MCF 10A (cell line): ENCODE data around the gene HSPH1. TPM values are rescaled to one million over a fixed set of nuclear protein-coding genes. Genes with fewer than 3 reads are reported as not detected.

ENCODE experiments used
- BruUV-seq: library from RNA; stranded (reverse); fragments of 400-500 nt; replicated peaks from 2 replicates; lab custom pipeline; 2021; lab: Mats Ljungman, UMichigan
- CTCF ChIA-PET: fragments of 300-600 bp; sonication (Branson Sonifier 250); formaldehyde crosslinking; extraction: SDS; loops from one replicate; lab custom pipeline; 2021; ENCODE audit warnings: antibody characterized with exemption, inconsistent platforms; lab: Yijun Ruan, JAX
- POLR2A ChIA-PET: fragments of 300-600, 350-650 bp; sonication (Branson Sonifier 250); formaldehyde crosslinking; extraction: SDS; loops from one replicate; lab custom pipeline; 2020; ENCODE audit warnings: antibody characterized with exemption, inconsistent platforms; lab: Yijun Ruan, JAX
- DNase-seq: peaks from one replicate; pipeline ENCODE4 v3.0.0-alpha.2; 2018; ENCODE audit not compliant: unreplicated experiment
- H3K27ac Mint-ChIP-seq: one replicate; pipeline ENCODE4 v1.8.0; 2022; ENCODE audit warnings: mild to moderate bottlenecking, low read depth, mixed read lengths; ENCODE audit not compliant: unreplicated experiment
- H3K27me3 Mint-ChIP-seq: one replicate; pipeline ENCODE4 v1.8.0; 2022; ENCODE audit warnings: mixed read lengths; ENCODE audit not compliant: insufficient read depth, unreplicated experiment
- H3K36me3 Mint-ChIP-seq: one replicate; pipeline ENCODE4 v1.8.0; 2022; ENCODE audit warnings: mild to moderate bottlenecking, moderate library complexity, mixed read lengths; ENCODE audit not compliant: insufficient read depth, unreplicated experiment
- H3K4me1 Mint-ChIP-seq: one replicate; pipeline ENCODE4 v1.8.0; 2022; ENCODE audit warnings: mixed read lengths; ENCODE audit not compliant: insufficient read depth, unreplicated experiment
- H3K4me3 Mint-ChIP-seq: one replicate; pipeline ENCODE4 v1.8.0; 2022; ENCODE audit warnings: mild to moderate bottlenecking, moderate library complexity, mixed read lengths; ENCODE audit not compliant: unreplicated experiment
- H3K9me3 Mint-ChIP-seq: one replicate; pipeline ENCODE4 v1.8.0; 2022; ENCODE audit warnings: mixed read lengths; ENCODE audit not compliant: unreplicated experiment
- intact Hi-C: fragments of 100-400 bp; cut with micrococcal nuclease; formaldehyde crosslinking; loops from 2 replicates; pipeline ENCODE4 v1.14.1; 2022
- total RNA-seq: library from RNA; stranded (reverse); gene quantifications from 2 replicates; pipeline ENCODE4 v1.2.3, GENCODE V29; 2022
- TF ChIP-seq, protein P1 (sequence below): fragments of 200-600 bp; IDR thresholded peaks from one replicate; pipeline ENCODE4 v1.8.0; 2022; ENCODE audit warnings: antibody characterized with exemption, mild to moderate bottlenecking; ENCODE audit not compliant: unreplicated experiment

The HSPH1 gene
- total RNA-seq, 1 experiment from 2014 or later = 67.8 TPM

DNA sequence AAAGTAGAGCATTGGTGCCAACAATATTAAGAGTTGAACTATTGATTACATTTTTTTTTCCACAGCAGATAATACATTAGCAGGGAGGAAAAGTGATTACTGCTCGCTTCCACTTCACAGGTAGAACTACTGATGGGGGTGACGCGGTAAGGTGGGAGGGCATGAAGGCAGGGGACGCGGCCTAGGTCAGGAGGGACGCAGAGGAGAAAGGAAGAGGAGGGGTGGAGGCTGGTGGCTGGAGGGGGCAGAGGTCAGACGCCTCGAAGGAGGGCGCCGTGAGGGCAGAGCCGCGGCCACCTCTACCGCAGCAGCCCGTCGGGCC lies 37.8 kb upstream of the HSPH1 start:
- Mint-ChIP-seq H3K4me3 (peak overlapping the region; percentile 80), H3K4me1 (peaks cover 24% of the 10 kb centered on the region), H3K27me3 (no peaks in the 10 kb centered on the region), H3K27ac (peak overlapping the region; percentile 66), H3K36me3 (no peaks in the 10 kb centered on the region), H3K9me3 (no peaks in the 10 kb centered on the region)
- POLR2A ChIA-PET = interaction anchor here (0.6 to 4.8 kb wide), 6 partner anchors 10 to 190 kb away, joined by 3 to 37 read pairs (median 4); partner anchors contain the start of gene HSPH1
- DNase-seq = no peak
- TF ChIP-seq, protein P1, sequence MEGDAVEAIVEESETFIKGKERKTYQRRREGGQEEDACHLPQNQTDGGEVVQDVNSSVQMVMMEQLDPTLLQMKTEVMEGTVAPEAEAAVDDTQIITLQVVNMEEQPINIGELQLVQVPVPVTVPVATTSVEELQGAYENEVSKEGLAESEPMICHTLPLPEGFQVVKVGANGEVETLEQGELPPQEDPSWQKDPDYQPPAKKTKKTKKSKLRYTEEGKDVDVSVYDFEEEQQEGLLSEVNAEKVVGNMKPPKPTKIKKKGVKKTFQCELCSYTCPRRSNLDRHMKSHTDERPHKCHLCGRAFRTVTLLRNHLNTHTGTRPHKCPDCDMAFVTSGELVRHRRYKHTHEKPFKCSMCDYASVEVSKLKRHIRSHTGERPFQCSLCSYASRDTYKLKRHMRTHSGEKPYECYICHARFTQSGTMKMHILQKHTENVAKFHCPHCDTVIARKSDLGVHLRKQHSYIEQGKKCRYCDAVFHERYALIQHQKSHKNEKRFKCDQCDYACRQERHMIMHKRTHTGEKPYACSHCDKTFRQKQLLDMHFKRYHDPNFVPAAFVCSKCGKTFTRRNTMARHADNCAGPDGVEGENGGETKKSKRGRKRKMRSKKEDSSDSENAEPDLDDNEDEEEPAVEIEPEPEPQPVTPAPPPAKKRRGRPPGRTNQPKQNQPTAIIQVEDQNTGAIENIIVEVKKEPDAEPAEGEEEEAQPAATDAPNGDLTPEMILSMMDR = no peak
- CTCF ChIA-PET = interaction anchor here (0.6 to 2.7 kb wide), 15 partner anchors 9 to 534 kb away, joined by 3 to 15 read pairs (median 3); no protein-coding TSS in a partner anchor
- intact Hi-C loops = no loop called here
- no TSS peak for BruUV-seq

DNA sequence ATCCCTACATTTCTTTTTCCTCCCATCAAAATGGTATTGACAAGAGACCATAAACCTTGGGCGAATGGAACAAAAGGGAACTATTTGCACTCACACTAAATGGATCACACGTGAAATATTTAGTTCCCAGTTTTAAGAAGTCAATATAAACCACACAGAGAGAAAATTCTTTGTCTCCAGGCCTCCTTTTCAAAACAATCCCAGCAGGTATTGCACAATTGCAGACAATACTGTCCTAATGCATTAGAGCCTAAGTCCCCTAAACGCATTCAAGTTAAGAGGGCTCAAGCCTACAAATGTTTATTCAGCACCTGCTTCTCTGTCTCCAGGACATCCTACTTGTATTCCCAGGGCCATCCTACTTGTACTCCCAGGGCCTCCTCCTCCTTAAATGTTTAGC lies 36.8 kb upstream of the HSPH1 start:
- no peak overlapping the region for H3K27ac Mint-ChIP-seq
- no peak overlapping the region for H3K4me3 Mint-ChIP-seq
- no TSS peak for BruUV-seq
- peaks cover 16% of the 10 kb centered on the region for H3K4me1 Mint-ChIP-seq
- intact Hi-C loops = no loop called here
- DNase-seq = no peak
- no peaks in the 10 kb centered on the region for H3K9me3 Mint-ChIP-seq
- H3K27me3 Mint-ChIP-seq = no peaks in the 10 kb centered on the region
- CTCF ChIA-PET = interaction anchor here (2.7 kb wide), 1 partner anchor 9 kb away, joined by 15 read pairs; no protein-coding TSS in a partner anchor
- POLR2A ChIA-PET = interaction anchor here (0.8 to 4.8 kb wide), 2 partner anchors 35 to 38 kb away, joined by 3 to 37 read pairs; partner anchors contain the start of gene HSPH1
- TF ChIP-seq, protein P1 = no peak
- H3K36me3 Mint-ChIP-seq = no peaks in the 10 kb centered on the region

DNA sequence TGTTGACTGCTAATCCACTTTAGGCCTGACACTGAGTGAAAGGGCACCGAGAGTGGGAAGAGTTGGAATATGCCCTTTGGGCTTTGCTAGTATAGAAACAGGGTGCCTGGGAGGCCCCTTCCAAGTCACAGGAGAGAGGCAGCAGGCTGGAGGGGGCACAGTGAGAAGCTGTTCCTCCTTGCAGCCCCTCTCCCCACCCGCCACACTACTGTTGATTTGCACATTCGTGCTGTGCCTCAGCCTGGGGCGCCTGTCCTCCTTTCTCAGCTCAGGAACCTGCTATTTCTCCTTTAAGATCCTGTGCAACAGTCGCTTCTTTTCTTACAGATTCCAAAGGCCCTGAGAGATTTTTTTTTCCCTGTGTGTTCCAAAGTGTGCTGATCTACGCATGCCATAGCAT lies 35.3 kb upstream of the HSPH1 start:
- DNase-seq = no peak
- TF ChIP-seq, protein P1 = no peak
- POLR2A ChIA-PET = no interaction called here
- Mint-ChIP-seq H3K27me3 (no peaks in the 10 kb centered on the region), H3K4me3 (no peak overlapping the region), H3K36me3 (no peaks in the 10 kb centered on the region), H3K4me1 (peaks cover 7% of the 10 kb centered on the region), H3K27ac (no peak overlapping the region), H3K9me3 (no peaks in the 10 kb centered on the region)
- intact Hi-C loops = no loop called here
- CTCF ChIA-PET = interaction anchor here (0.6 to 2.7 kb wide), 3 partner anchors 8 to 208 kb away, joined by 3 to 15 read pairs (median 3); no protein-coding TSS in a partner anchor
- BruUV-seq = no TSS peak

GRCh38 chr13:31195616-31196015 lies 33.9 kb upstream of the HSPH1 start:
- DNase-seq = no peak
- H3K36me3 Mint-ChIP-seq = no peaks in the 10 kb centered on the region
- no TSS peak for BruUV-seq
- H3K9me3 Mint-ChIP-seq = no peaks in the 10 kb centered on the region
- ChIA-PET POLR2A (interaction anchor here (0.7 to 1.2 kb wide), 2 partner anchors 16 to 37 kb away, joined by 3 read pairs; no protein-coding TSS in a partner anchor), CTCF (interaction anchor here (1.1 kb wide), 1 partner anchor 41 kb away, joined by 4 read pairs; no protein-coding TSS in a partner anchor)
- TF ChIP-seq, protein P1 = no peak
- no peak overlapping the region for H3K4me3 Mint-ChIP-seq
- peaks cover 11% of the 10 kb centered on the region for H3K27me3 Mint-ChIP-seq
- intact Hi-C loops = no loop called here
- H3K27ac Mint-ChIP-seq = no peak overlapping the region
- no peaks in the 10 kb centered on the region for H3K4me1 Mint-ChIP-seq
